Activated CD4-positive, alpha-beta memory T cell treated with anti-CD3 and anti-CD28 coated beads for 36 hours (primary cell): ENCODE results near the gene PALLD. TPM values are rescaled to one million over a fixed set of nuclear protein-coding genes. Genes with fewer than 3 reads are reported as not detected.

Experiments used
- CTCF ChIA-PET: fragments of 350-600 bp; sonication (Branson Sonifier 250); formaldehyde crosslinking; loops from one replicate; lab custom pipeline; 2021; ENCODE audit warnings: antibody characterized with exemption, inconsistent platforms; lab: Charles Lee
- POLR2A ChIA-PET: fragments of 350-600 bp; sonication (Branson Sonifier 250); formaldehyde crosslinking; loops from one replicate; lab custom pipeline; 2021; ENCODE audit warnings: antibody characterized with exemption; lab: Charles Lee
- DNase-seq: peaks from one replicate; pipeline ENCODE4 v3.0.0-alpha.2; 2020
- H3K27ac Mint-ChIP-seq: one replicate; pipeline ENCODE4 v1.8.0; 2021; ENCODE audit warnings: mixed read lengths
- H3K27me3 Mint-ChIP-seq: one replicate; pipeline ENCODE4 v1.8.0; 2021; ENCODE audit warnings: mixed read lengths
- H3K36me3 Mint-ChIP-seq: one replicate; pipeline ENCODE4 v1.8.0; 2021; ENCODE audit warnings: mixed read lengths
- H3K4me1 Mint-ChIP-seq: one replicate; pipeline ENCODE4 v1.8.0; 2021; ENCODE audit warnings: low read depth, mixed read lengths
- H3K4me3 Mint-ChIP-seq: one replicate; pipeline ENCODE4 v1.8.0; 2021; ENCODE audit warnings: mild to moderate bottlenecking, mixed read lengths
- H3K9me3 Mint-ChIP-seq: one replicate; pipeline ENCODE4 v1.8.0; 2021; ENCODE audit warnings: mixed read lengths
- intact Hi-C: fragments of 100-400 bp; cut with micrococcal nuclease; formaldehyde crosslinking; loops from one replicate; pipeline ENCODE4 v1.15.1; 2023
- total RNA-seq, 2 experiments: library from RNA; stranded (reverse); gene quantifications; one replicate each; pipeline ENCODE4 v1.2.3, GENCODE V29; 2021

Gene PALLD
- total RNA-seq, 2 experiments from 2014 or later: 8.9 to 9.4 TPM

DNA sequence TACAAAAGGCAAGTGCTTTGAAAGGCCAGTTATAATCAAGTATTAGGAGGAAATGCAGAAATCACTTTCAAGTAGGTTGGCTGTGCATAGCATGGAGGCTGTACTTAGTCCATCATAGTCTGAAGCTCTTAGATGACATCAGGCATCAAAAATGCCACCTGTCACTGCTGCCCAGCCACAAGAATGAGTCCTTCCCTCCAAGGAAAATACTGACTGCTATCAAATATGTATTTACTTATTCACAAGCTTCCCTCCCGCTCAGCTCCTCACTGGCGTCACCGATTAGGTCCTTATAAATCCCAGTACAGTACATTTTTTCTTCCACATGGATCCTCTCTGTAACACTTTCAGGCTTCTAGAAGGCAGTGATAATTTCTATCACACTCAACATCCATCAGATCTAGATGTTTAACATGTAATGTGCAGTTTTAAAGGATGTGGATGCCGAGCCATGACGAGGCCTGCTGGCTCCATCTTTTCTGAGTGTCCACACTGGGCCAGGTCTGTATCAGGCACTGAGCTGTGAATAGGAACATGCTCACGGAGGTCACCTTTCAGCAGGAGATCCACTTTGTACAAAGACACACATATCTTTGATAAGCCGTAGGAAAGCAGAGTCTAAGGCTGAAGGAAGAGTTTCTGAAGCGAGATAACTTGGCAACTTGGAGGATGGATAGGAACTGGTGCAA is 121.9 kb downstream of the PALLD start:
- no peaks in the 10 kb centered on the region for H3K4me1 Mint-ChIP-seq
- CTCF ChIA-PET: no interaction called here
- no peaks in the 10 kb centered on the region for H3K36me3 Mint-ChIP-seq

DNA sequence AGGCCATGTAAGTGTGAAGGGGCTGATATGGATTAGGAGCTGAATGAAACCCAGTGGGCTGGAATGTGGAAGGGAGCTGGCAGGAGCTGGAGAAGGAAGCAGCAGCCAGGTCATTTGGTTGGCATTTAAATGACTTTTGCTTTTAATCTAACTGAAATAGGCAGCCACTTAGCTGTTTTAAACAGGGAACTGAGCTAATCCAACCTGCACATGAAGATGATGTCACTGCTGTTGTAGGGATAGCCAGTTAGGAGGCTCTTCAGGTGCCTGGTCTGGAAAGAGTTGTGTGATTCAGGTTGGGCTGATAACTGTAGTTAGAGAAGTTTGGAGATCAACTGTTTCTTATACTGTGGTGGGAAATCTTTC is 122.4 kb downstream of the PALLD start:
- H3K9me3 Mint-ChIP-seq: no peaks in the 10 kb centered on the region
- DNase-seq: no peak
- intact Hi-C loops: no loop called here
- CTCF ChIA-PET: no interaction called here
- no peak overlapping the region for H3K4me3 Mint-ChIP-seq
- POLR2A ChIA-PET: no interaction called here
- H3K4me1 Mint-ChIP-seq: no peaks in the 10 kb centered on the region
- no peak overlapping the region for H3K27ac Mint-ChIP-seq
- H3K27me3 Mint-ChIP-seq: peaks cover 15% of the 10 kb centered on the region
- no peaks in the 10 kb centered on the region for H3K36me3 Mint-ChIP-seq

More for the DNA sequence above, 121.9 kb downstream of the PALLD start:
- peaks cover 15% of the 10 kb centered on the region for H3K27me3 Mint-ChIP-seq
- intact Hi-C loops: no loop called here
- H3K4me3 Mint-ChIP-seq: no peak overlapping the region
- H3K27ac Mint-ChIP-seq: no peak overlapping the region
- no peaks in the 10 kb centered on the region for H3K9me3 Mint-ChIP-seq
- POLR2A ChIA-PET: no interaction called here
- DNase-seq: no peak

DNA sequence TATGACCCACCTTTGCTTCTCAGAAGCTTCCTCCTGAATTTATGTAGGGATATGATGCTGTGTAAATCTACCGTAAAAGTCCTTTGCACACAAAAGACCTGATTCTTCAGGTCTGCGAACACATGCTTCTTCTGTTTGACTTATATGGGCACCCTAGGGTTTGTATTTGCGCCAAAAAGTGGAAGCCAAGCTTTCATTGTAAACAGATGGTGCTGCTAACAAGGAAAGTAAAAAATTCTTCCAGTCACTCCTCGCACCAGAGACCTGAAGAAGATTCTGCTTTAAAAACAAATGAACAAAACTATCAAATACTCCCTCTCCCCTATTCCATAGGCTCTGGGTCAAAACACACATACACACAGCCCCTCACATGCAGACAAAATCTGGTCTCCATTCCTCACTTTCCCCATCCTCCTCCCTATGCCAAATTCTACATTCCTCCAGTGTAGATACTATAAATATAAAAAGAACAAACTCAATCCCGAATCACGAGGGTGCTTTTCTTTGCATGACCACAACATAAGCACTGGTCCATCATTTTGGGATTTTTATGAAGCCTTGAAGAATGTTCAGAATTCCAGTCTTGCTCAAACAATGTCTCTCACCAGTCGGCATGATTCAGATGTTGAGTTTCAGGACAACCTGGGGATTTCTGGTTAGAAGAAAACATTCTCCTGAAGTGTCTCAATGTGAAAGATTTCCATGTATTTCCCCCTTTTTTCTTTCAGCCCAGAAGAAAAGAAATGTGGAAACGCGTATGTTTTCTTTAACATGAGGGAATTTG is 125.1 kb downstream of the PALLD start:
- Mint-ChIP-seq H3K4me3 (no peak overlapping the region), H3K36me3 (no peaks in the 10 kb centered on the region), H3K4me1 (no peaks in the 10 kb centered on the region), H3K27ac (no peak overlapping the region), H3K27me3 (peaks cover 13% of the 10 kb centered on the region), H3K9me3 (no peaks in the 10 kb centered on the region)
- ChIA-PET CTCF (no interaction called here), POLR2A (no interaction called here)
- no peak for DNase-seq
- intact Hi-C loops: no loop called here

DNA sequence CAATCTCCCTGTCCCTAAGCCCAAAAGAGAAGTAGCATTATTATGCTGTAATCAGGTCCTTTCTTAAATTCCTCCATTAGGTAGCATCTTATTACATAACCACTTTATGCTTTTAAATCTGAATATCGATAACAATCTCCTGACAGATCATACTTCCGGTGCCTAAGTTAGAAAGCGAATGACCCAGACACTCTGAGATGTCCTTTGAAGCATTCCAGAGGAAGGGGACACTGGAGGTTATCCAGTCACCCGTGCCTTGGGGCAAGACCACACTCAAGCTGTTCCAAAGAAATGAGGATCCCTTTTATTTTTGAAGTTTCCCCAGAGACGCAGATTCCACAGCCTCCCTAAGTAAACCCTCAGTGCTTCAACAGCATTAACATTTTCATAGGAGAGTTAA is 125.7 kb downstream of the PALLD start:
- H3K9me3 Mint-ChIP-seq: no peaks in the 10 kb centered on the region
- ChIA-PET POLR2A (no interaction called here), CTCF (no interaction called here)
- no peak overlapping the region for H3K27ac Mint-ChIP-seq
- intact Hi-C loops: no loop called here
- H3K4me1 Mint-ChIP-seq: no peaks in the 10 kb centered on the region
- peaks cover 13% of the 10 kb centered on the region for H3K27me3 Mint-ChIP-seq
- H3K36me3 Mint-ChIP-seq: no peaks in the 10 kb centered on the region
- no peak for DNase-seq
- H3K4me3 Mint-ChIP-seq: no peak overlapping the region

DNA sequence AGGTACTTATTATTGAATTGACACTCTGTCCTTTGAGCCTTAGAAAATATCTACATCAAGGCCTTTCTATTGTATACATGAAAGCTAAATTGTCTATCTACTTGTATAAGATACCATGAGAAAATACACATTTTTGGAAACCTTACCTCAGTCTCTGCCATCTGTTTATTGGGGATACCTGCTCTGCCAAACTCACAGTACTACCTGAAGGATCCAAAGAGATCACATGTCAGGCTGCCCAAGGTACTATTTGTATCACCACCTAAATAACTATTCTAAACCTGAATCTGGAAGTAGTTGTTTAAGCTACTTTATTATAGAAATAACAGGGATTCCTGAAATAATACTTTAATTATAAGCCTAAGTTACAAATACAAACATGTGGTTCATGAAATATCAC is 126.2 kb downstream of the PALLD start:
- Mint-ChIP-seq H3K9me3 (no peaks in the 10 kb centered on the region), H3K36me3 (no peaks in the 10 kb centered on the region), H3K27ac (no peak overlapping the region), H3K4me3 (no peak overlapping the region), H3K4me1 (no peaks in the 10 kb centered on the region), H3K27me3 (peaks cover 13% of the 10 kb centered on the region)
- ChIA-PET CTCF (no interaction called here), POLR2A (no interaction called here)
- no peak for DNase-seq
- intact Hi-C loops: no loop called here

DNA sequence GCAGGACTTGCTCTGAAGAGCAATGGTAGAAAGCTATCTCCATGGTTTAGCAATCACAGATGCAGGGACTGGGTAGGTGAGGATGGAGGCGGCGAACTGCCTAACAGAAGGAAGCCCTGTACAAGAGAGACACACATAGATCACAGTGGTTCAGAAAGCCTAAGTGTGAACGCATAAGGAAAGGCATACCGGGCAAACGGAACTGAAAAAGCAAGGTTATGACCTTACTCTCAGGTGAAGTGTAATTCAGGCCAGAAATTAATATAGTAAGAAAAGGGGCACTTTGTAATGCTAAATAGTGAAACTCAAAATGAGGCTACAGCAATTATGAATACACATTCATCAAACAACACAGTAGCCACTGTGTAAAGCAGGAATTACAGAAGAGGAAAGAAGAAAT is 126.6 kb downstream of the PALLD start:
- ChIA-PET POLR2A (no interaction called here), CTCF (no interaction called here)
- Mint-ChIP-seq H3K4me3 (no peak overlapping the region), H3K27ac (no peak overlapping the region), H3K9me3 (no peaks in the 10 kb centered on the region), H3K4me1 (no peaks in the 10 kb centered on the region), H3K27me3 (peaks cover 13% of the 10 kb centered on the region), H3K36me3 (no peaks in the 10 kb centered on the region)
- intact Hi-C loops: no loop called here
- no peak for DNase-seq

DNA sequence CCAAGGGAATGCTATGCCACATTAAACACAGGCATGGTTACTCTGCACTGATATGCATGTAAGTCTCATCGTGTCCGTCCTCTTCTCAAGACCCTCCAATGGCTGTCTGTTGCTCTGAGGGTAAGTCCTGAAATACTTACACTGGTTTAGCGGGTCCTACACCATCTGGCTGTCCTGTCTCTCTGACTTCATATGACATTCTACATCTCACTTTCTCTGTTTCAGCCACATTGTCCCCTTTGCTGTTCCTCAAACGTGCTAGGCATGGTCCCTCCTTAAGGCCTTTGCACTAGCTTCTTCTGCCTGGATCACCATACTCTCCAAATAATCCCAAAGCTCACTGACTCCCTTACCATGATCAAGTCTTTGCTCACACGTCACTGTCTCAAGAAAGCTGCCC is 131.4 kb downstream of the PALLD start:
- no peak overlapping the region for H3K4me3 Mint-ChIP-seq
- CTCF ChIA-PET: no interaction called here

DNA sequence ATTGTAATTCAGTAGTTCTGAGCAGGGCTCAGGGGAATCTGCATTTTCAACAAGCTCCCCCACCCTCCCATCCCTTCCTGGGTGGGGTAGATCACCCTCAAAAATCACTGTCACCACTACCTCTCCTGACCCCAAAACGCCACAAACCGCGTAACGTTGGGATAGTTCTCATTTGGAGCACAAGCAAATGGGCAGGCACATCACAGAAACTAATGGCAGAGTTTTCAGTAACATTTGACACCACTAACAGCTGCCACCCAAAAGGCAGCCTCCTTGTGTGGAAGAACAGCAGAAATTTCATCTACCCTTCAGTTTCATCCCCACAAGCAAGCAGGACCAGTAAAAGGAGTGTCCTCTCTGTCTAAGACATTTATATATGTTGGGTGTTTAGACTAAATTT is 132.7 kb downstream of the PALLD start:
- H3K27me3 Mint-ChIP-seq: peaks cover 37% of the 10 kb centered on the region
- POLR2A ChIA-PET: no interaction called here
- no peak overlapping the region for H3K27ac Mint-ChIP-seq

More for the DNA sequence above, 131.4 kb downstream of the PALLD start:
- POLR2A ChIA-PET: no interaction called here
- H3K36me3 Mint-ChIP-seq: no peaks in the 10 kb centered on the region
- no peak overlapping the region for H3K27ac Mint-ChIP-seq
- H3K4me1 Mint-ChIP-seq: peaks cover 6% of the 10 kb centered on the region
- intact Hi-C loops: no loop called here
- no peaks in the 10 kb centered on the region for H3K9me3 Mint-ChIP-seq
- DNase-seq: no peak
- peaks cover 32% of the 10 kb centered on the region for H3K27me3 Mint-ChIP-seq

DNA sequence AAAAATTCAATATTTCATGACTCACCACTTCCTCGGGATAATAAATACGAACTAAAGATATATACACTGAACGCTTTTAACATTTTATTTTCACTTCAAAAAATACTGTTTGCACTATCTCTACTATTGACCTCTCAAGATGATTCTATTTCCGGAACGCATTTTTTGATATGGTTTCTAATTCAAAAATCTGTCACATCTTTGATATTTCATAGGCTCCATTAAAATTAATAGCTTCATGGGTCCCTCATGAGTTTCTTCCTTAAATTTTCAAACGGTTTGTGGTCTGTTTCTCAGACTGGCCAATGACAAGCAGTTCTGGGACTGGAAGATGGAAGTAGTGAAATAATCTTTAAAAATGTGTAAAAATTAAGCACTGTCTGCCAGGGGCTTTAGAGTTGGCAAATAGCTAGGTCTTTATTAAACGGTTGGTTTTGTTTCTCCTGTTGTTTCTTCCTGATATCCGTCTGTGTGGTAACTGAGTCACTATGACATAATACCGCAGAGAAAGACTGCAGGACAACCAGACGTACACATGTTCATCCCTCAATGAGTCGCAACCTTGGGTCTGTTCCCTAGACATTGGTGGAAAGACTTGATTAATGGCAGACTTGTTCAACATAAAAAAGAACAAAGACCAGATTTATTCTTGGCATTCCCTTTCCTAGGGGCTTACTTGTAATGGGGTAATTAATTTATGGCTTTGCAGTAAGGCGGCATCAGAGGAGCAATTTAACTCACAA is 133.8 kb downstream of the PALLD start:
- H3K4me3 Mint-ChIP-seq: no peak overlapping the region
- peaks cover 44% of the 10 kb centered on the region for H3K27me3 Mint-ChIP-seq
- H3K27ac Mint-ChIP-seq: no peak overlapping the region
- DNase-seq: no peak
- intact Hi-C loops: loop anchor here (5.0 kb wide), 1 partner anchor 118 kb away; no protein-coding TSS in a partner anchor
- H3K4me1 Mint-ChIP-seq: peaks cover 6% of the 10 kb centered on the region
- no peaks in the 10 kb centered on the region for H3K9me3 Mint-ChIP-seq
- no peaks in the 10 kb centered on the region for H3K36me3 Mint-ChIP-seq
- ChIA-PET POLR2A (no interaction called here), CTCF (no interaction called here)

More for the DNA sequence above, 132.7 kb downstream of the PALLD start:
- Mint-ChIP-seq H3K9me3 (no peaks in the 10 kb centered on the region), H3K36me3 (no peaks in the 10 kb centered on the region), H3K4me3 (no peak overlapping the region), H3K4me1 (peaks cover 6% of the 10 kb centered on the region)
- CTCF ChIA-PET: interaction anchor here (0.5 kb wide), 1 partner anchor 290 kb away, joined by 3 read pairs; no protein-coding TSS in a partner anchor
- intact Hi-C loops: no loop called here
- no peak for DNase-seq

DNA sequence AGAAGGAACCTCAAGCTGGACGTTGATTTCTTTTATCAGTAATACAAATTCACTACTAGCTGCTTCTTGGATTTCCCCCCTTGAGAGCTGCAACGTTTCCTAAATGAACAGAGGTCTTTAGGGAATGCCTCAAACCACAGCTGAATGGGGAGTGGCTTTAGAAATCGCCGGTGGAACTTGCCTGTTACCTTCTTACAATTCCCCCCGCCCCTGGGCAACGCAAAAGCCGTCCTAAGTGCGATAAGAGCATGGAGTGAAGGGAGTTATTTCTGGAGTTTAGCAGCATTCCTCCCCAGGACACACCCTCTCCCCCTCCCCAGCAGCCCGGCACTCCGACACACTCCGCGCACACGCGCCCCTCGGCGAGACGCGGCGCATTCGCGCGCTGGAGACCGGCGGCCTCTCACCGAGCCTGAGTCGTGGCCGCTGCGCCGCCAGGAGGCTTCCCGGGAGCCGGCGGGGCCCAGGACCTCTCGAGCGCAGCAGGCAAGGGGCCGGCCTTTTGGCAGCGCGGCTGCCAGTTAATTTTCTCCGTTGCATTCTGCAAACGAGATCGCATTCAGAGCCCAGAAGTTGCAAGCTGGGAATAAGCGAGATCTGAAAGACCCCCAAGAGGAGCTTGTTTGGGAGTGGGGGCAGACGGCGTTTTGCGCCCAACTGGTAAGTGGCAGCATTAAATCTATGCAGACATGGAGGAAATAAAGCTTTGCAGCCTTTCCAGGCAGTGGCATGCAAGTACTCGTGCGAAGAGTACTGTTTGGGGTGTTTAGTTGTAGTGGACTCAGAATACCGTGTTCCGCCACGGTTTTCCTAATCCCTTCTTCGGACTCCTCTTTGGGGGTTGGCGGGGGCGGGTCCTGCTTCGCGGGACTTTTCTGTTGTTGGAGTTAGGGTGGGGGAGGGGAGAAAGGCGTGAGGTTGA is 134.7 kb downstream of the PALLD start:
- Mint-ChIP-seq H3K9me3 (no peaks in the 10 kb centered on the region), H3K36me3 (no peaks in the 10 kb centered on the region), H3K4me3 (peak overlapping the region; percentile 24), H3K4me1 (peaks cover 6% of the 10 kb centered on the region), H3K27me3 (peaks cover 50% of the 10 kb centered on the region), H3K27ac (no peak overlapping the region)
- ChIA-PET POLR2A (no interaction called here), CTCF (interaction anchor here (0.6 kb wide), 1 partner anchor 154 kb away, joined by 5 read pairs; no protein-coding TSS in a partner anchor)
- intact Hi-C loops: loop anchor here (5.0 kb wide), 1 partner anchor 119 kb away; no protein-coding TSS in a partner anchor
- peak; percentile 16 for DNase-seq

DNA sequence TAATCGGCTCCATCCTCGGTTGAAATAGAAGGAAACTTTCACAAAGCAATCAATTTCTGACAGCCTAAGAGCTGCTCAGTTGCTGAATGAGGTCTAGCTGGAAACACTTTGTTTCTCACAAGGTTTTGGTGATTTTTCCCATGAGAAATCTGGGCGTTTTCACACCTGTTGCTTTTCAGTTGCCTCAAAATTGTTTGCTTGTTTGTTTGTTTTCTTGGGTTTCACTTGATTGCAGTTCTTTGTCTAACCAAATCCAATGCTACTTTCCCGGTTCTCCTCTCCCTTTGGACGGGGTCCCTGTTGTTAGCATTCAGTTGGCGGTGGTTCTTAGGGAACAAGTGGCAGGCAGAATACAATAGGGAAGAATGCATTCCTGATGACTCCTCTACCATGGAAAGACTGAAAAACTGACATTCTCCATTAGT is 135.5 kb downstream of the PALLD start:
- no peaks in the 10 kb centered on the region for H3K36me3 Mint-ChIP-seq
- ChIA-PET POLR2A (no interaction called here), CTCF (interaction anchor here (0.6 kb wide), 1 partner anchor 153 kb away, joined by 5 read pairs; no protein-coding TSS in a partner anchor)
- peaks cover 6% of the 10 kb centered on the region for H3K4me1 Mint-ChIP-seq
- H3K27me3 Mint-ChIP-seq: peaks cover 53% of the 10 kb centered on the region
- intact Hi-C loops: loop anchor here (5.0 kb wide), 1 partner anchor 120 kb away; no protein-coding TSS in a partner anchor
- no peak for DNase-seq
- H3K27ac Mint-ChIP-seq: no peak overlapping the region
- H3K4me3 Mint-ChIP-seq: no peak overlapping the region
- no peaks in the 10 kb centered on the region for H3K9me3 Mint-ChIP-seq
